ENCODE measurements around the gene DNHD1.

The DNHD1 gene

GRCh38 chr11:6531267-6531752 is 34.2 kb downstream of the DNHD1 start:
- peak; percentile 19 for DNase-seq

- DNase-seq = no peak
Measured at GRCh38 chr11:6538456-6538855, 41.4 kb downstream of the DNHD1 start.

GRCh38 chr11:6538945-6539344 is 41.9 kb downstream of the DNHD1 start:
- no peak for DNase-seq

- no peak for DNase-seq
Measured at GRCh38 chr11:6539748-6540268, 42.7 kb downstream of the DNHD1 start.

- no peak for DNase-seq
Measured at GRCh38 chr11:6541356-6541755, 44.3 kb downstream of the DNHD1 start.

GRCh38 chr11:6542727-6543126 is 45.6 kb downstream of the DNHD1 start:
- no peak for DNase-seq

GRCh38 chr11:6544921-6545850 is 48.1 kb downstream of the DNHD1 start:
- no peak for DNase-seq

- DNase-seq = no peak
Measured at GRCh38 chr11:6545917-6546605, 49.0 kb downstream of the DNHD1 start.

- no peak for DNase-seq
Measured at GRCh38 chr11:6546735-6547134, 49.7 kb downstream of the DNHD1 start.

- DNase-seq = no peak
Measured at GRCh38 chr11:6547177-6547576, 50.1 kb downstream of the DNHD1 start.

GRCh38 chr11:6548121-6548520 is 51.0 kb downstream of the DNHD1 start:
- DNase-seq = no peak

- DNase-seq = no peak
Measured at GRCh38 chr11:6548641-6549040, 51.6 kb downstream of the DNHD1 start.

- no peak for DNase-seq
Measured at GRCh38 chr11:6553634-6554033, 56.6 kb downstream of the DNHD1 start.

GRCh38 chr11:6554828-6555706 is 58.0 kb downstream of the DNHD1 start:
- DNase-seq = no peak

- no peak for DNase-seq
Measured at GRCh38 chr11:6556139-6556949, 59.3 kb downstream of the DNHD1 start.

- no peak for DNase-seq
Measured at GRCh38 chr11:6557063-6557462, 60.0 kb downstream of the DNHD1 start.

- no peak for DNase-seq
Measured at GRCh38 chr11:6557761-6558674, 60.9 kb downstream of the DNHD1 start.

- DNase-seq = no peak
Measured at GRCh38 chr11:6559369-6559768, 62.3 kb downstream of the DNHD1 start.

- DNase-seq = no peak
Measured at GRCh38 chr11:6561288-6561687, 64.2 kb downstream of the DNHD1 start.

- DNase-seq = no peak
Measured at GRCh38 chr11:6563121-6563619, 66.1 kb downstream of the DNHD1 start.

GRCh38 chr11:6563667-6564066 is 66.6 kb downstream of the DNHD1 start:
- no peak for DNase-seq
